ENCODE results near the gene ANKRD6. TPM values are rescaled to one million over a fixed set of nuclear protein-coding genes. Genes with fewer than 3 reads are reported as not detected.
A peak's percentile ranks its signal among the peaks of the same experiment; 100 is the strongest.

ANKRD6 gene
- total and polyA plus RNA-seq, 7 experiments from 2014 or later = 0.71 to 6.6 (median 3.3) TPM

GRCh38 chr6:89402776-89403175 is 30.2 kb upstream of the ANKRD6 start:
- H3K27ac ChIP-seq (ENCODE audit: low read depth, low read length) = no peak overlapping the region
- intact Hi-C loops (cut with micrococcal nuclease) = no loop called here
- Mint-ChIP-seq H3K27me3 (peaks cover 0 to 8% (median 0%) of the 10 kb centered on the region in 5 donors), H3K36me3 (no peaks in the 10 kb centered on the region), H3K4me1 (peaks cover 0 to 6% (median 4%) of the 10 kb centered on the region in 7 donors), H3K27ac (no peak overlapping the region), H3K9me3 (peaks cover 0 to 2% (median 0%) of the 10 kb centered on the region in 11 donors), H3K4me3 (no peak overlapping the region)
- H3K4me1 ChIP-seq (ENCODE audit: control insufficient read depth in 2 of 2, insufficient read depth in 2 of 2, low read length in 2 of 2) = no peaks in the 10 kb centered on the region
- H3K36me3 ChIP-seq (ENCODE audit: control insufficient read depth in 2 of 3, insufficient read depth in 3 of 3, low read length in 3 of 3) = no peaks in the 10 kb centered on the region
- no peak overlapping the region for H3K4me3 ChIP-seq (ENCODE audit: low read length)
- H3K9me3 ChIP-seq (ENCODE audit: control insufficient read depth in 2 of 3, low read length in 3 of 3) = no peaks in the 10 kb centered on the region
- ChIA-PET POLR2A (no interaction called here), CTCF (interaction anchor here (1.4 kb wide), 1 partner anchor 31 kb away, joined by 3 read pairs; no protein-coding TSS in a partner anchor)
- no peak for DNase-seq
- ATAC-seq = no peak
- no peaks in the 10 kb centered on the region for H3K27me3 ChIP-seq (ENCODE audit: control insufficient read depth in 2 of 2, insufficient read depth in 2 of 2, low read length in 2 of 2)

- ATAC-seq (no peak), DNase-seq (no peak)
- H3K4me1 ChIP-seq (ENCODE audit: control insufficient read depth in 2 of 2, insufficient read depth in 2 of 2, low read length in 2 of 2) = no peaks in the 10 kb centered on the region
- intact Hi-C loops (cut with micrococcal nuclease) = no loop called here
- H3K27ac ChIP-seq (ENCODE audit: low read depth, low read length) = no peak overlapping the region
- no peak overlapping the region for H3K4me3 ChIP-seq (ENCODE audit: low read length)
- Mint-ChIP-seq H3K4me1 (peaks cover 0 to 6% (median 4%) of the 10 kb centered on the region in 7 donors), H3K27me3 (peaks cover 0 to 16% (median 0%) of the 10 kb centered on the region in 5 donors), H3K9me3 (peaks cover 0 to 2% (median 0%) of the 10 kb centered on the region in 11 donors), H3K36me3 (no peaks in the 10 kb centered on the region), H3K27ac (no peak overlapping the region), H3K4me3 (no peak overlapping the region)
- CTCF ChIA-PET = no interaction called here
- no peaks in the 10 kb centered on the region for H3K9me3 ChIP-seq (ENCODE audit: control insufficient read depth in 2 of 3, low read length in 3 of 3)
- no peaks in the 10 kb centered on the region for H3K36me3 ChIP-seq (ENCODE audit: control insufficient read depth in 2 of 3, insufficient read depth in 3 of 3, low read length in 3 of 3)
- POLR2A ChIA-PET = no interaction called here
- no peaks in the 10 kb centered on the region for H3K27me3 ChIP-seq (ENCODE audit: control insufficient read depth in 2 of 2, insufficient read depth in 2 of 2, low read length in 2 of 2)
Measured at GRCh38 chr6:89404512-89404911, 28.4 kb upstream of the ANKRD6 start.

- H3K9me3 Mint-ChIP-seq = peaks cover 0 to 2% (median 0%) of the 10 kb centered on the region in 11 donors
- H3K27me3 ChIP-seq (ENCODE audit: control insufficient read depth in 2 of 2, insufficient read depth in 2 of 2, low read length in 2 of 2) = no peaks in the 10 kb centered on the region
- H3K27ac ChIP-seq (ENCODE audit: low read depth, low read length) = no peak overlapping the region
- no peaks in the 10 kb centered on the region for H3K4me1 ChIP-seq (ENCODE audit: control insufficient read depth in 2 of 2, insufficient read depth in 2 of 2, low read length in 2 of 2)
- ChIA-PET CTCF (no interaction called here), POLR2A (no interaction called here)
- ATAC-seq (peak; percentile 72), DNase-seq (no peak)
- peaks cover 0 to 13% (median 7%) of the 10 kb centered on the region in 7 donors for H3K4me1 Mint-ChIP-seq
- peak overlapping the region in 1 of 9 donors; percentile 49 for H3K27ac Mint-ChIP-seq
- intact Hi-C loops (cut with micrococcal nuclease) = no loop called here
- peaks cover 0 to 27% (median 0%) of the 10 kb centered on the region in 5 donors for H3K27me3 Mint-ChIP-seq
- no peak overlapping the region for H3K4me3 ChIP-seq (ENCODE audit: low read length)
- H3K36me3 Mint-ChIP-seq = no peaks in the 10 kb centered on the region
- no peaks in the 10 kb centered on the region for H3K9me3 ChIP-seq (ENCODE audit: control insufficient read depth in 2 of 3, low read length in 3 of 3)
- H3K4me3 Mint-ChIP-seq = peak overlapping the region in 1 of 10 donors; percentile 25
- no peaks in the 10 kb centered on the region for H3K36me3 ChIP-seq (ENCODE audit: control insufficient read depth in 2 of 3, insufficient read depth in 3 of 3, low read length in 3 of 3)
Measured at GRCh38 chr6:89406141-89406540, 26.8 kb upstream of the ANKRD6 start.

GRCh38 chr6:89409461-89410035 is 23.4 kb upstream of the ANKRD6 start:
- POLR2A ChIA-PET = no interaction called here
- H3K4me3 Mint-ChIP-seq = peak overlapping the region in 4 of 10 donors; percentile 13 to 53 (median 16)
- H3K9me3 Mint-ChIP-seq = no peaks in the 10 kb centered on the region
- ATAC-seq (no peak), DNase-seq (no peak)
- peaks cover 0 to 47% (median 5%) of the 10 kb centered on the region in 5 donors for H3K27me3 Mint-ChIP-seq
- no peaks in the 10 kb centered on the region for H3K36me3 Mint-ChIP-seq
- Histone ChIP-seq H3K4me1 (ENCODE audit: control insufficient read depth in 2 of 2, insufficient read depth in 2 of 2, low read length in 2 of 2) (peaks cover 8% of the 10 kb centered on the region in 2 donors), H3K36me3 (ENCODE audit: control insufficient read depth in 2 of 3, insufficient read depth in 3 of 3, low read length in 3 of 3) (no peaks in the 10 kb centered on the region), H3K27ac (ENCODE audit: low read depth, low read length) (no peak overlapping the region), H3K27me3 (ENCODE audit: control insufficient read depth in 2 of 2, insufficient read depth in 2 of 2, low read length in 2 of 2) (no peaks in the 10 kb centered on the region), H3K4me3 (ENCODE audit: low read length) (no peak overlapping the region), H3K9me3 (ENCODE audit: control insufficient read depth in 2 of 3, low read length in 3 of 3) (no peaks in the 10 kb centered on the region)
- H3K4me1 Mint-ChIP-seq = peaks cover 5 to 26% (median 19%) of the 10 kb centered on the region in 7 donors
- peak overlapping the region in 1 of 9 donors; percentile 2 for H3K27ac Mint-ChIP-seq
- intact Hi-C loops (cut with micrococcal nuclease) = loop anchor here in 1 of 2 donors (5.0 kb wide), 1 partner anchor 57 kb away; the partner anchor contains the start of gene UBE2J1
- CTCF ChIA-PET = no interaction called here

GRCh38 chr6:89410231-89410761 is 22.7 kb upstream of the ANKRD6 start:
- Histone ChIP-seq H3K4me1 (ENCODE audit: control insufficient read depth in 2 of 2, insufficient read depth in 2 of 2, low read length in 2 of 2) (peaks cover 8% of the 10 kb centered on the region in 2 donors), H3K9me3 (ENCODE audit: control insufficient read depth in 2 of 3, low read length in 3 of 3) (no peaks in the 10 kb centered on the region), H3K36me3 (ENCODE audit: control insufficient read depth in 2 of 3, insufficient read depth in 3 of 3, low read length in 3 of 3) (no peaks in the 10 kb centered on the region), H3K27me3 (ENCODE audit: control insufficient read depth in 2 of 2, insufficient read depth in 2 of 2, low read length in 2 of 2) (no peaks in the 10 kb centered on the region), H3K4me3 (ENCODE audit: low read length) (no peak overlapping the region), H3K27ac (ENCODE audit: low read depth, low read length) (no peak overlapping the region)
- H3K4me3 Mint-ChIP-seq = peak overlapping the region; percentile 82 to 100 (median 90)
- no peaks in the 10 kb centered on the region for H3K36me3 Mint-ChIP-seq
- POLR2A ChIA-PET = interaction anchor here (0.7 kb wide), 1 partner anchor 27 kb away, joined by 3 read pairs; no protein-coding TSS in a partner anchor
- ATAC-seq (no peak), DNase-seq (no peak)
- CTCF ChIA-PET = interaction anchor here (1.1 to 1.5 kb wide), 2 partner anchors 22 to 38 kb away, joined by 3 to 5 read pairs; no protein-coding TSS in a partner anchor
- H3K27ac Mint-ChIP-seq = peak overlapping the region in 8 of 9 donors; percentile 25 to 85 (median 76)
- intact Hi-C loops (cut with micrococcal nuclease) = loop anchor here in 1 of 2 donors (5.0 kb wide), 1 partner anchor 58 kb away; the partner anchor contains the start of gene UBE2J1
- no peaks in the 10 kb centered on the region for H3K9me3 Mint-ChIP-seq
- H3K27me3 Mint-ChIP-seq = peaks cover 2 to 53% (median 7%) of the 10 kb centered on the region in 5 donors
- peaks cover 5 to 26% (median 19%) of the 10 kb centered on the region in 7 donors for H3K4me1 Mint-ChIP-seq

GRCh38 chr6:89410788-89411144 is 22.2 kb upstream of the ANKRD6 start:
- POLR2A ChIA-PET = interaction anchor here (0.7 to 1.6 kb wide), 2 partner anchors 27 to 44 kb away, joined by 3 to 4 read pairs; no protein-coding TSS in a partner anchor
- no peaks in the 10 kb centered on the region for H3K36me3 Mint-ChIP-seq
- peak overlapping the region; percentile 30 for H3K27ac ChIP-seq (ENCODE audit: low read depth, low read length)
- peak overlapping the region; percentile 79 for H3K4me3 ChIP-seq (ENCODE audit: low read length)
- peaks cover 4 to 57% (median 12%) of the 10 kb centered on the region in 5 donors for H3K27me3 Mint-ChIP-seq
- CTCF ChIA-PET = interaction anchor here (1.1 to 1.5 kb wide), 2 partner anchors 21 to 39 kb away, joined by 3 to 5 read pairs; no protein-coding TSS in a partner anchor
- no peaks in the 10 kb centered on the region for H3K36me3 ChIP-seq (ENCODE audit: control insufficient read depth in 2 of 3, insufficient read depth in 3 of 3, low read length in 3 of 3)
- H3K9me3 ChIP-seq (ENCODE audit: control insufficient read depth in 2 of 3, low read length in 3 of 3) = no peaks in the 10 kb centered on the region
- DNase-seq (peak in 1 of 9 donors; percentile 12), ATAC-seq (no peak)
- intact Hi-C loops (cut with micrococcal nuclease) = loop anchor here in 1 of 2 donors (5.0 kb wide), 1 partner anchor 58 kb away; the partner anchor contains the start of gene UBE2J1
- H3K4me1 ChIP-seq (ENCODE audit: control insufficient read depth in 2 of 2, insufficient read depth in 2 of 2, low read length in 2 of 2) = peaks cover 8% of the 10 kb centered on the region in 2 donors
- H3K27me3 ChIP-seq (ENCODE audit: control insufficient read depth in 2 of 2, insufficient read depth in 2 of 2, low read length in 2 of 2) = no peaks in the 10 kb centered on the region
- H3K9me3 Mint-ChIP-seq = no peaks in the 10 kb centered on the region
- H3K27ac Mint-ChIP-seq = peak overlapping the region; percentile 25 to 85 (median 74)
- H3K4me3 Mint-ChIP-seq = peak overlapping the region; percentile 82 to 100 (median 90)
- H3K4me1 Mint-ChIP-seq = peaks cover 5 to 26% (median 19%) of the 10 kb centered on the region in 7 donors

All from naive thymus-derived CD4-positive, alpha-beta T cell (primary cell).